ENCODE results near the gene CDAN1.
"Not testable (repeated sequence)": the region's sequence is repeated elsewhere in the genome, so short reads cannot be mapped to it uniquely, and the experiment has no call there.

Gene CDAN1, protein sequence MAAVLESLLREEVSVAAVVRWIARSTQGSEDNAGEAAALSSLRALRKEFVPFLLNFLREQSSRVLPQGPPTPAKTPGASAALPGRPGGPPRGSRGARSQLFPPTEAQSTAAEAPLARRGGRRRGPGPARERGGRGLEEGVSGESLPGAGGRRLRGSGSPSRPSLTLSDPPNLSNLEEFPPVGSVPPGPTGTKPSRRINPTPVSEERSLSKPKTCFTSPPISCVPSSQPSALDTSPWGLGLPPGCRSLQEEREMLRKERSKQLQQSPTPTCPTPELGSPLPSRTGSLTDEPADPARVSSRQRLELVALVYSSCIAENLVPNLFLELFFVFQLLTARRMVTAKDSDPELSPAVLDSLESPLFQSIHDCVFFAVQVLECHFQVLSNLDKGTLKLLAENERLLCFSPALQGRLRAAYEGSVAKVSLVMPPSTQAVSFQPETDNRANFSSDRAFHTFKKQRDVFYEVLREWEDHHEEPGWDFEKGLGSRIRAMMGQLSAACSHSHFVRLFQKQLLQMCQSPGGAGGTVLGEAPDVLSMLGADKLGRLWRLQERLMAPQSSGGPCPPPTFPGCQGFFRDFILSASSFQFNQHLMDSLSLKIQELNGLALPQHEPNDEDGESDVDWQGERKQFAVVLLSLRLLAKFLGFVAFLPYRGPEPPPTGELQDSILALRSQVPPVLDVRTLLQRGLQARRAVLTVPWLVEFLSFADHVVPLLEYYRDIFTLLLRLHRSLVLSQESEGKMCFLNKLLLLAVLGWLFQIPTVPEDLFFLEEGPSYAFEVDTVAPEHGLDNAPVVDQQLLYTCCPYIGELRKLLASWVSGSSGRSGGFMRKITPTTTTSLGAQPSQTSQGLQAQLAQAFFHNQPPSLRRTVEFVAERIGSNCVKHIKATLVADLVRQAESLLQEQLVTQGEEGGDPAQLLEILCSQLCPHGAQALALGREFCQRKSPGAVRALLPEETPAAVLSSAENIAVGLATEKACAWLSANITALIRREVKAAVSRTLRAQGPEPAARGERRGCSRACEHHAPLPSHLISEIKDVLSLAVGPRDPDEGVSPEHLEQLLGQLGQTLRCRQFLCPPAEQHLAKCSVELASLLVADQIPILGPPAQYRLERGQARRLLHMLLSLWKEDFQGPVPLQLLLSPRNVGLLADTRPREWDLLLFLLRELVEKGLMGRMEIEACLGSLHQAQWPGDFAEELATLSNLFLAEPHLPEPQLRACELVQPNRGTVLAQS

GRCh38 chr15:42736793-42737528 is at the start of gene CDAN1:
CDAN1 (minus strand) TSS chr15:42737128; CDS start chr15:42737102, 26 bp downstream.
- peak; percentile 1 for DNase-seq

GRCh38 chr15:42785569-42785968 is 48.6 kb upstream of the CDAN1 start:
- no peak for DNase-seq

GRCh38 chr15:42784705-42785104 is 47.8 kb upstream of the CDAN1 start:
- DNase-seq: no peak

GRCh38 chr15:42782716-42783115 is 45.8 kb upstream of the CDAN1 start:
- DNase-seq: no peak

DNA sequence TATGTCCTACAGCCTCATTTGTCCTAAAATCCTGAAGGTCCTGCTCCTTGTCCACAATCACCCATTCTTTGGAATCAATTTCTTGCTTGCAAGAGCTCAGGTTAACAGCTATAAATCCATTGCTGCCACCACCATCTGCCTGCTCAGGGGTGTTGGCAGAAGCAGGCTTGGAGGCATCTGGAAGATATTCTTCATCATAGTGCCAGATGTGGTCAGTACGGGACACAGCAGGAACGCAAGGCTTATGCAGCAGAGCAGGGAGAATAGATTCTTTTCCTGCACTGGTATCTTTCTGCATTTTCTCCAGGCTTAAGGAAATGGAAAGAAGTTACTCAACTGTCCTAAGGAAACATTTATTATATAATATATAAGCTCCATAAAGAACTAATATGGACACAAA is 38.5 kb upstream of the CDAN1 start:
- no peak for DNase-seq

- no peak for DNase-seq
These were observed 36.0 kb upstream of the CDAN1 start for GRCh38 chr15:42772901-42773300.

DNA sequence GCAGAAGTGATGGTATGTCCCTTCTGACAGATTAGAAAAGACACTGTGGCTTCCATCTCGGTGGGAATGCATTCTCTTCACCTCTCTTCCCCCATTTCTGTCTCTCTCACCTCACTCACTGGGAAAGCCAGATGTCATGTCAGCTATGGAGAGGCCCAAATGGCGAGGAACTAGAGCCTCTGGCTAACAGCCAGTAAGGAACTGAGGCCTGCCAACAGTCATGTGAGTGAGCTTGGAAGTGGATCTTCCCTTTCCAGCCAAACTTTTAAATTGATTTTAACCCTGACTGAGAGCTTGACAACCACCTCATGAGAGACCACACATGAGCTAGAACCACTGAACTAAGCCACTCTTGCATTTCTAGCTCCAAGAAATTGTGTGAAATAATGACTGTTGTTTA is 35.2 kb upstream of the CDAN1 start:
- no peak for DNase-seq

- DNase-seq: not testable (repeated sequence)
These were observed 29.2 kb upstream of the CDAN1 start for GRCh38 chr15:42766109-42766508.

- not testable (repeated sequence) for DNase-seq
These were observed 27.3 kb upstream of the CDAN1 start for GRCh38 chr15:42764154-42764731.

DNA sequence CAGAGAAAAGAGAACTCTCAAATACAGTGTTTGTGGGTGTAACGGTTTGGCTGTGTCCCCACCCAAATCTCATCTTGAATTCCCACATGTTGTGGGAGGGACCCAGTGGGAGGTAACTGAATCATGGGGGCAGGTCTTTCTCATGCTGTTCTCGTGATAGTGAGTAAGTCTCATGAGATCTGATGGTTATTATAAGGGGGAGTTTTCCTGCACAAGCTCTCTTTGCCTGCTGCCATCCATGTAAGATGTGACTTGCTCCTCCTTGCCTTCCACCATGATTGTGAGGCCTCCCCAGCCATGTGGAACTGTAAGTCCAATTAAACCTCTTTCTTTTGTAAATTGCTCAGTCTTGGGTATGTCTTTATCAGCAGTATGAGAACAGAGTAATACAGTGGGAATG is 24.9 kb upstream of the CDAN1 start:
- not testable (repeated sequence) for DNase-seq

DNA sequence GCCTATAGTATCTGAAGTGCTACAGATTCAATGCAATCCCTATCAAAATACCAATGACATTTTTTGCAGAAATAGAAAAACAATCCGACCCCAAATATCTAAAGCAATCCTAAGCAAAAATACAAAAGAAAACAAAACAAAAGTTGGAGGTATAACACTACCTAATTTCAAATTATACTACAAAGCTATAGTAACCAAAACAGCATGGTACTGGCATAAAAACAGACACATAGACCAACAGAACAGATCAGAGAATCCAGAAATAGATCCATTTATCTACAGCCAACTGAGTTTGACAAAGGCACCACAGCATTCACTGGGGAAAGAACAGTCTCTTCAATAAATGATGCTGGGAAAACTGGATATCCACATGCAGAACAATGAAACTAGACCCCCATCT is 23.8 kb upstream of the CDAN1 start:
- DNase-seq: no peak

DNA sequence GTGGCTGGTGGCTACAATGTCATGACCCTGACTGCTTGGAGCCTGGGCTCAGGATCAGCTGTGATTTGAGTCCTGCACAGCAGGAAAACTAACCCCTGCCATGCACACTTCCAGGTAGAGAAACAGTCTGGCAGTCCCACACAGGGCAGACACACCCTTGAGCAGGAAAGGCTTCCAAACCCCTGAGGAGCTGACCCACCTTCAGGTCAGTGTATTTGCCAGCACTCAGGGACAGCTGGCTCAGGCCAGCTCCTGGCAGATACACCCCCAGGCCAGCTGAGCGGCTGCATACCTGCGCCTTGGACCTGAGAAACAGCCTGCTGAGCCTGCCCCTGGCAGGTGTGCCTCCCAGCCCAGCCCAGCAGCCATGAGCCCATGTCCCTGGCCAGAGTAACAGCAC is 22.2 kb upstream of the CDAN1 start:
- DNase-seq: no peak

DNA sequence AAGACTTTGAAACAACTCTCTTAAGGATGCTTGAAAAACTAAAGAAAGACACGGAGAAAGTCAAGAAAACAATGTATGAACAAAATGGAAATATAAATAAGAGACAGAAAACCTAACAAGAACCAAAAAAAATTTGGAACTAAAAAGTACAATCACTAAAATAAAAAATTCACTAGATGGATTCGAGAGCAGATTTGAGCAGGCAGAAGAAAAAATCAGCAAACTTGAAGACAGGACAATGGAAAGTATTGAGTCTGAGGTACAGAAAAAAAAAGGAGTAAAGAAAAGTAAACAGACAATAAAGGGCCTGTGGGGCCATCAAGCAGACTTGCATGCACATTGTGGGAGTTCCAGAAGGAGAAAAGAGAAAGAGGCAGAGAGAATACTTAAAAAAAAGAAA is 13.4 kb upstream of the CDAN1 start:
- DNase-seq: no peak

- DNase-seq: no peak
These were observed 12.3 kb upstream of the CDAN1 start for GRCh38 chr15:42749266-42749665.

GRCh38 chr15:42744195-42744594 is 7.3 kb upstream of the CDAN1 start:
- DNase-seq: no peak

DNA sequence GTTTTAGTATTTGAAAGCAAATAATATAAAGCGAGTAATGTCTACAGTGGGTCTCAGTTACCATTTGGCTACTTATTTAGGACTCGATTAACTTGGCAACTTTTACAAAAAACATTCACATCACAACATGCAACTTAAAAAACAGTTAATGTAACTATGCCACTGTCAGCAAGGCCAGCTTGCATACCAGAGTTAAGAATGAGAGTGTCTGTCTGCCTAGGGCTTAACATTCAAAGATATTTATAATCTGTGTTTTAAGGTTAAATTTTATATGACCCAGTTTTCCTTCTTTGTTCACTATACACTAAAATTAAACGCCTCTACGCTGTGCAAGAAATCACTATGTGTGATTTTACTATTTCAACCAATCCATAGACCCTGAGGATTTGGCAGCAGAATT is 5.2 kb upstream of the CDAN1 start:
- DNase-seq: no peak

DNA sequence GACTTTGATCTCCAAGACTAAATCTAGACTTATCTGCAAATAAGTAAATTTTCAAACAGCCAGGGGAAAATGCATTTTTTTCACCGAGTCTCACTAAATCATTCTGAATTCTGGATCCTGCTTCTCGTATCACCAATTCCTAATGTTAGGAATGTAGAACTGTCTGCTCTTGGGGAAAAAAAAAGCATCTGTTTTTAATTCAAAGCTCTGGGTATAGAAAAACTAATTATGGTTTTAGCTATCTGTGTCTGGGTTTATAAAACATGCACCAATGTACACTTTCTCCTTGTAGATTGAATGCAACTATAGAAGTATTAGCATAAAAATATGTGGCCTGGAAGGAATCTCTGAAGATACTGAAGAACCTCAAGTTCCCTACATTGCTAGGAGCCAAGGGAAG is 4.8 kb upstream of the CDAN1 start:
- DNase-seq: no peak

DNA sequence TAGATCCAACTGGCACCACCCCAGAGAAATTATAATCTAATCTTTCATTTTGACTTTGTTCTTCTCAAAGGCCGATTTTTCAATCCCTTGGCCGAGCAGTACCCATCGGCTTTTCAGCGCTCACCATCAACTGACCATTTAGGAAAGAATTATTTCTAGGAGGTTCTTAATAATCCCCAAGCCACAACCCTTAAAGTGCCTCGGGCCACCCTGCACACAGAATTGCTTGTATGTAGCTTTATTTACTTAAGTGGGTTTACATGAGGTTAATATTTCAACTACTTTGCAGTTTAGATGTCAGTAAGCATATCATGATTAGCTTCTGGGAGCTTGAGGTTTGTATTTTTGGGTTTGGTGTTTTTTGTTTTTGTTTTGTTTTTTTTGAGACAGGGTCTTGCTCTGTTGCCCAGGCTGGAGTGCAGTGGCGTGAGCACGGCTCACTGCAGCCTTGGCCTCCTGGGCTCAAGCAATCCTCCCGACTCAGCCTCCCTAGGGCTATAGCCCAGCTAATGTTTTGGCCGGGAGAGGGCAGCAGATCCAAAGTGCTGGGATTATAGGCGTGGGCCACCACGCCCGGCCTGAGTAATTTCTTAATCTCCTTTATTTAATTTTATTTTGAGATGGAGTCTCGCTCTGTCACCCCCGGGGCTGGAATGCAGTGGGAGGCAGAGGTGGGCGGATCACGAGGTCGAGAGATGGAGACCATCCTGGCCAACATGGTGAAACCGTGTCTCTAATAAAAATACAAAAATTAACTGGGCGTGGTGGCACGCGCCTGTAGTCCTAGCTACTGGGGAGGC is 801 bp upstream of the CDAN1 start:
- no peak for DNase-seq

DNA sequence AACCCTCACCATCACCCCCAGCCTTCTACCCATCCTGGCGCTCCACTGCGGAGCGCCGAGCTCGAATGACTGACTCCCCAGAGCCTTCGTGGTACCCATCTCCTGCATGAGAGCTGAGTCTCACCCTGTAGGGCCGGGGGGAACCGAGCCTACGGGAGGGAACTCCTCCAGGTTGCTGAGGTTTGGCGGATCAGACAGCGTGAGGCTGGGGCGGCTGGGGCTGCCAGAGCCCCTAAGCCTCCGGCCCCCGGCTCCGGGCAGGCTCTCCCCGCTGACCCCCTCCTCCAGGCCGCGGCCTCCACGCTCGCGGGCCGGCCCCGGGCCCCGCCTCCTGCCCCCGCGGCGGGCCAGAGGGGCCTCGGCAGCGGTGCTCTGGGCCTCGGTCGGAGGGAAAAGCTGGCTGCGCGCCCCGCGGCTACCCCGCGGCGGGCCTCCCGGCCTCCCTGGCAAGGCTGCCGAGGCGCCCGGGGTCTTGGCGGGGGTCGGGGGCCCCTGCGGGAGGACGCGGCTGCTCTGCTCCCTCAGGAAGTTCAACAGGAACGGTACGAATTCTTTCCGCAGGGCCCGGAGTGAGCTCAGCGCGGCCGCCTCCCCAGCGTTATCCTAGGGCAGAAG is 643 bp downstream of the CDAN1 start:
- DNase-seq: no peak

DNA sequence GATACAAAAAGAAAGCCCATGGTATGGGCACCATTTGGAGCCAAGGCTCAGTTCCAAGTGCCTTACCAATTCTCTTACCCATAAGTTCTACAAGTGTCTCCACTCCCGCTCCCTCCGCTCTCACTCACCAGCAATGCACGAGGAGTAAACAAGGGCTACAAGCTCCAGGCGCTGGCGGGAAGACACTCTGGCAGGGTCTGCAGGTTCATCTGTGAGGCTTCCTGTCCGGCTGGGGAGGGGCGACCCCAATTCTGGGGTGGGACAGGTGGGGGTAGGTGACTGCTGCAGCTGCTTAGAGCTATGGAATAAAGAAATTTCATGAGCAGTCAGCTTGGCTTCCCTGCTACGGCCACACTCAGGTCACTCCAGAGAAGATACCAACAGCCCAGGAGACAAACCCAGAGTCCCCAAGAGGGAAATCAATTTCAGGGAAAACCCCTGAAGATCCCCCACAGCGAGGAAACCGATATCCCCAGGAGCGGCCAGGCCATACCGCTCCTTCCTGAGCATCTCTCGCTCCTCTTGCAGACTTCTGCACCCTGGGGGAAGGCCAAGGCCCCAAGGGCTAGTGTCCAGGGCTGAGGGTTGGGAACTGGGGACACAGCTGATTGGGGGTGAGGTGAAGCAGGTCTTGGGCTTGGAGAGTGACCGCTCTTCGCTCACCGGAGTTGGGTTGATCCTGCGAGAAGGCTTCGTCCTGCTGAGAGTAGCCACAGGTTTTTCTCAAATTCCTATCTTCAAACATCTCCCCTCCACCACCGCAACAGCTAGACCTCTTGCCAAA is 1.4 kb downstream of the CDAN1 start:
- DNase-seq: no peak

Data from NCI-H187 treated with DMSO at 0.1 percent for 48 hours (cell line).